Adrenal gland (tissue), 5 donors: ENCODE measurements around the gene ROR2.

ENCODE experiments used
- CTCF ChIP-seq, 6 experiments: fragments of 450-650 bp in 4 of 6; fragments of 200-600 bp in 2 of 6; sonication (generic) in 1 of 6; IDR thresholded peaks; 1 replicate in 5 of 6; 2 replicates in 1 of 6; pipeline versions ENCODE4 v1.5.1 to v1.8.0; 2016 to 2021; ENCODE audit warnings: antibody characterized with exemption in 6 of 6, mild to moderate bottlenecking in 2 of 6, moderate library complexity in 1 of 6
- POLR2A ChIP-seq, 2 donors: fragments of 450-650 bp; IDR thresholded peaks; one replicate each; pipeline ENCODE4 v1.6.1; 2017; ENCODE audit warnings: antibody characterized with exemption in 2 of 2, mild to moderate bottlenecking in 2 of 2, moderate library complexity in 1 of 2
- donor health status: DM: no; HTN: no; CAD: no.

- TF ChIP-seq POLR2A (IDR thresholded peaks at IDR 0.05) (no peak), CTCF (IDR thresholded peaks at IDR 0.05) (no peak)
These were observed 251.8 kb downstream of the ROR2 start for GRCh38 chr9:91698266-91698665.
